Fibroblast of the conjunctiva (primary cell): Measurements from ENCODE around the gene HS6ST1.

Experiments used
- DNase-seq: peaks from one replicate; pipeline ENCODE4 v3.0.0-alpha.2; 2010; ENCODE audit warnings: low read depth

Gene HS6ST1

DNA sequence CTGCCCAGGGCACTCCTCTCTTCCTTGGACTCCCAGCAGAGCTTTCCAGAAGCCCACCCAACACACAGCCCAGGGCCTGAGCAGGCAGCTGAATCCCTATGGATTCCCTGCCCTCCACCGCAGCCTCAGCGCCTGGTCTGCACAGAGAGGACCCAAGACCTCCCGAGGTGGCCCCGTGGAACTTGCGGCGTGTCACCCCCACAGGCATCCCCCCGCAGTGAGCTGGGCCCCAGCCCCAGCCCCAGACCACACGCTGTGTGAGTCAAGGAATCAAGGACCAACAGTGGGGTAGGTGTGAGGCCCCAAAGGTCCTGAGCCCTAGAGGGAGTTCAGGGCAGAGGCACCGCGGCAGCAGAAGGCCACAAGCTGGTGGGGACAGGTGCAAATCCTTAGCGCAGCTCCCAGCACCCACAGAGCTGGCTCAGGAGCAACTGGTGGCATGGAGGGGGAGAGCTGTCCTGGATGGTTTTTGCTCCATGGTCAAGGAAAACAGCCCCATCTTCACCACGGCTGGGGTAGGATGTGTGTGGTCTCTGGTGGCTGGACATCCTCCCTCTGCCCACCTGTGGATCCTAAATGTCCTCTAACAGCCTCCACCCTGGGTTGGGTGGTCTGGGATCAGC, 8.5 kb downstream of the HS6ST1 start:
- no peak for DNase-seq

DNA sequence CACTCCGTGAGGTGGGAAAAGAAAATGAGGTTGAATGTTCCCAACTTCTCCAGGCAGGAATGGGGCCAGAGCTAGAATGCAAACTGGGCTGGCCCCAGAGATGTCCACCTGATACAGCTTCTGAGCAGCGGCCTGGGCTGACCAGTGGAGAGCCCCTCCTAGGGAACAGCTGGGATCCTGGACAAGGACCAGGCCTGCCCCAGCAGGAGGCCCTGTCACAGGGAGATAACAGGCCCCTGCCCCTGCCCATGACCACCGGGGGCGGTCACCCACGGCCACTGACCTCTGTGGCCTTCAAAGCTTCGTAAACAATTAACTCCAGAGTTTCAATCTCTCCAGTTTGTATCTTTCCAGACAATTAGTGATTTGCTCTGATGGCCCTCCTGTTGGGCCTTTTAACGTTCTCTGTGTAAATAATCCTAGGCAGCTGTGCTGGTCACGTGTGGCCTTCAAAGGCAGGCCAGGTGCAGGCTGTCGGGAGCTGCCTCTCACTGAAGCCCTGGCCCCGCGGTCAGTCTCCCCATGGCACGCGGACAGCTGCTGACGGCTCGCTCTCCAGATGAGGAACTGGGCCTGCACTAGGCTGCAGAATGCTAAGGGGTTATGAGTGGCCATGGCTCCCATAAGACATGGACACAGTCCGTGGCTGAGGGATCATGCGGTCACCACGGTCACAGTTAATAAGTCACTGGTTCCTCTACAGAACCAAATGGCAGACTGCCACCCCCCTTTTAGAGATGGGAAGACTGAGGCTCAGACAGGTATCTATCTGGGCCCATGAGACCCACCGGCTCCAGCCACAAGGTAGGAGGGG, 9.2 kb downstream of the HS6ST1 start:
- DNase-seq = no peak

DNA sequence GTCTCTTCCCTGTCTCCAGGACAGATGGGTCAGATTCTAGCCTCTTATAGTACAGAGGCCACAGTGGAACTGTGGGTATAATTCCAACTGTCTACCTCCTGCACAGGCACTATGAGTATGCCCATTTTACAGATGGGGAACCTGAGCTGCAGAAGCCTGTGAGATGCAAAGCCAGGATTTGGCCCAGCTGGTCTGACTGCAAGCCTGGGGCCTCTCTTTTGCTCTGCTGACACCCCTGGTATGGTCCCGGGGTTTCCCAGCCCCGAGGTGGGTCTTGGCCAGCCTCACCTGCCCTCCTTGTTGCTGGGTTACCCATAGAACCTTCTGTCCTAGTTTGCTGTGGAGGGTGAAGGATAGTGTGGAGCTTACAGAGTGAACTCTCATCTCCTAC, 9.8 kb downstream of the HS6ST1 start:
- no peak for DNase-seq

DNA sequence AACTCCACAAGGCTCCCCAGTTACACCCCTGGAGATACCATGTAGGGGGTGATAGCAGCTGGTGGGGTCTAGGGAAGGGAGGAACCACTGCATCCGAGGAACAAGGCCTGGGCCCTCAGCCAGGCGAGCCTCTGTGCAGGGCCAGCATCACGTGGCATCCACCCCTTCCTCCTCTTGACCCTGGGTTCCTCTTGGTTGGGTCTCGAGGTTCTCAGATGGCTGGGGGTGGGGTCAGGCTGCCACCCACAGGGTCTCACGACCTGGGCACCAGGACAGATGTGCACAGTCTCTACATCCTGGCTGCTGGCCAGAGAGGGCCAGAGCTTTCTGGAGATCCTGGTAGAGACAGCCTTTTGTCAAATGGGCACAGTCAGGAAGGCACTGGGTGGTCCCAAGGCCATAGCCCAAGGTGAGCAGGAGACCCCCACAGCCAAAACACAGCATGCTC, 10.4 kb downstream of the HS6ST1 start:
- no peak for DNase-seq

DNA sequence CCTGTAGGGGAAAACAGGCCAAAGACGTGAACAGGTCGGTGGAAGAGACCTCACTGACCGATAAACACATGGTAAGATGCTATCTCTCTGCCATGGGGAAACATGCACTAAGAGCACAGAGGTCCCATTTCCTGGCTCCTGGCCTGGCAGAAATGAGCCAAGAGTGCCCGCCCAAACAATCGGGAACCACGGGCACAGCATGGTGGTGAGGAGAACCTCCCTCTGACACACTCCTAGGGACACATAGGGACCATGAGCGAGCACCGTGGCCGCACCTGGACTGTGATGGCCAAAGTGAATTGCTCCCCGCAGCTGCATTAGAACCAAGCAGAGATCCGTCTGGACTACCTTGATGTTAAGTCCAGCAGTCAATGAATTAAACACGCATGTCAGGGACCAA, 11.1 kb downstream of the HS6ST1 start:
- no peak for DNase-seq

DNA sequence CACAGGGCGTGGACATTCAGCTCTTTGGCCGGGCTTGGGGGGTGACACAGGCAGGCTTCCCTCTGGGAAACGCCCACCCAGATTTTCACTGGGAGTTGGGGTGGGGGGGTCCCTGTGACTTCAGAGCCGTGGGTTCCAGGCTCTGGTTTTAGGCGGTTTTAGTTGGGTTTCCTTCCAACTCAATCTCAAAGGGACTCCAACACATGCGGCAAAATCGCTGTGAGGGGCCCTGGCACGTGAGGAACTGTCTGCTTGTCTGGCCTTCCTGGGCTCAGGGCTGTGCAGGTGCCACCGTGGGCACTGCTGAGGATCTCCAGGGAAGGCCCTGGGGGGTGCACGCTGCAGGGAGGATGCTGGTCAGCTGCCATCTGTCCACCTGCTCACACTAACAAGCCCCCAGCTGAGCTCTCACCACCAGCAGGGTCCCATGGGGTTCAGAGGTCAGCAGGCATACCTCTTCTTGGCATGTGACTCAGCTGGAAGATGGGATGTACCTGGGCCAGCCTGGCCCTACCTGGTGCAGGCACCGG, 11.7 kb downstream of the HS6ST1 start:
- DNase-seq = no peak

DNA sequence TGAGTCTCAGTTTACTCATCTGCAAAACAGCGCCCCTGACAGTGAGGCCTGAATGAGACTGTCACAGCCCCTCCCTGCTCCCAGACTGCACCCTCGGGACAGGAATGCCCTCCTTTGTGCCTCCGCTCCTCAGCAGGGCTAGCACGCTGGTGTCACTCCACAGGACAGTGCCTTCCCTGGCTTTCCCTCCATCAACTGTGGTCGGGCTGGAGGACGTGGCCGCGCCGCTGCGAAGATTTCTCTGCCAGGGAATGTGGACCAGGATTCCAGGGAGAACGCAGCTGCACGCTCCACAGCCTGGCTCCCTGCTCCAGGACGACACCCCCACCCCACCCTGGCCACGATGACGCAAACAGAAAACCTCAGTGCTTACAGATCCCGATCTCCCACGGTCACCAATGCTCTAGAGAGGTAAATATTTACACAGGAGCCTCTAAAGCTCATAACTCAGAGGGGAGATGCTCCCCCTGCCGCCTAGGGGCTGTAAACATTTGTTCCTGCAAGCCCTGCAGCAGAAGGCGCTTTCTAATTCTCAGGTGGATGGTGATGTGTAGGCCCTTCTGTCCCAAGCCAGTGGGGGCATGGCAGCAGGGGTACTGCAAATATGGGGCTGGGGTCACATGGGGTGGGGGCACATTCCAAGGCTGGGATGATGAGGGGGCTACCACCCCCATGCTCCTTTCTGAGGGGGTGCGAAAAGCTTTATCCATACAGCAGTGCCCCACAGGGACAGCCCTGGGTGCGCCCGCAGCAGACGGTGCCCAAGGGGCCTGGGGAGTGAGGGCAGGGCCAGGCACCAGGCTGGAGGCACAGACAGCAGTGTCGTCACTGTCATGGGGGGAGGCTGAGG, 12.4 kb downstream of the HS6ST1 start:
- DNase-seq = peak; percentile 68

DNA sequence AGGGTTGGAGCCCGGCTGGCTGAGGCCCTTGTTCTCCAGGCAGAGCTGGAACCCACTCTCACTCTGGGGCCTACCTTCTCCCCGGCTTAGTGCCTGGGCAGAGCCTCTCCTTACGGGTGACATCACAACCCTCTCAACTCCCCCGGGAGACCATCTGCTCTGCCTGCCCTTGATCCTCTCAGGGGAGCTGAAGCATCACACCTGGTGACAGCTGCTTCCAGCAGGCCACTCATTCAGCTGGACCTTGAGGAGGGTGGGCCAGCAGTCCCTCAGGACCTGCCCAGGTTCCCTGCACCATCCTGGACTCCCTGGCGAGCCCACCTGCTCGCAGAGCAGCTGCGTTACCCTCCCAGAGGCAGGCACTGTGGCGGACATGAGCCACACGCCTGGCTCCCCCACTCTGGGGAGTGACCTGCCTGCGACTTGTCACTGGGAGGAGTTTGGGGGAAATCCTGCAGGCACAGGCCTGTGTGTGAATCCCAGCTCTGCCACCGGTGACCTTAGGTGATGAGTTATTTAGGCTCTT, 13.1 kb downstream of the HS6ST1 start:
- no peak for DNase-seq

DNA sequence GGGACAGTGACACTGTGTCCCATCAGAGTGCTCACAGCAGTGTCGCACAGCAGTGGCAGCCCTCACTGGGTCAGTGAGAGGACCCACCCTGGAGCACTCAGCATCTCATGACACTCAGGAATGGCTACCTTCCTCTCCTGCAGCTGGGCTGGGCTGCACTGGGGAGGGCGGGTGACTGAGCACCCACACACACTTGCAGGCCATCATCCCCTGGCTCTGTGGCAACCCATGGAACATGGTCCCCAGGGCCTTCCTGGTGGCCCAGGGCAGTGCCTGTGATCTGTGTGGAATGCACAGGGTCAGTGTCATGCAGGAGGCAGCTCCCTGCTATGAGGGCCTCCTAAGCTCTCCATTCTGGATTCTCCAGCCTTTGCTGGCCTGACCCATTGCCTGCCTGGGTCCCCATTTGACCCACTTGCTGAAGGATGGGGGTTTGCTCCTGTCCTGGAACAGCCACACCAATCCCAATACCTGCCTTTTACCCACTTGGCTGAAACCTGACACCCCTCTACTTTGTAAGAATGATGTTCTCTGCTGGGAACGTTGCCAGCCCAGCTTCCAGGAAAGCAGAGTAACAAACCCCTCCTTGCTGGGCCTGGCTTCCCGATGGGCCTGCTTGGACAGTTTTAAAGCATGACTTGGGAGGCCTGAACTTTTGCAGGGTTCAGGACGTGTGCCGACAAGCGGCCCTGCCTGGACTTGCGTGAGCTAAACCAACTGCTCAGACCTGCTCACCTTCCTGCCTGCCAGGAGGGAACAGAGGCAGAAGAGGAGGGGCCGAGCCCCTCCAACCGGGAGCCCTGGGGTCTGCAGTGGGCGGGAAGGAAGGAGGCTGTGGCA, 13.7 kb downstream of the HS6ST1 start:
- peak; percentile 95 for DNase-seq

DNA sequence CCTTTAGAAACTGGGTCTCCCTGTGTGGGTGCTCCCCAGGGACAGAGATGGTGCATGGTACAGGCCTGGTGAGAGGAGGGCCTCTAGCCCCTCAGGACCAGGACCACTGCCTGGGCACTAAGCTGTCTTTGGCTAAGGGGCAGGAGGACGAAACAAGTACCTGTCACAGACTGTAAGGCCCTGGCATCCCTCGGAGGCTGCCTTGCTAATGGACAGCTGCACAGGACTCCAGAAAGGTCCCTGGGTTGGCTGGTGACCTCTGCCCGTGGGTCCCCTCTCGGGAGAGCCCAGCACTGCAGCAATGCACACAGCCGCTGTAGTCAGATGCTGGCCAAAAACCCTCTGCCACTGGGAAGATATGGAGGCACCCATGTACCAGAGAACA, 14.3 kb downstream of the HS6ST1 start:
- no peak for DNase-seq

DNA sequence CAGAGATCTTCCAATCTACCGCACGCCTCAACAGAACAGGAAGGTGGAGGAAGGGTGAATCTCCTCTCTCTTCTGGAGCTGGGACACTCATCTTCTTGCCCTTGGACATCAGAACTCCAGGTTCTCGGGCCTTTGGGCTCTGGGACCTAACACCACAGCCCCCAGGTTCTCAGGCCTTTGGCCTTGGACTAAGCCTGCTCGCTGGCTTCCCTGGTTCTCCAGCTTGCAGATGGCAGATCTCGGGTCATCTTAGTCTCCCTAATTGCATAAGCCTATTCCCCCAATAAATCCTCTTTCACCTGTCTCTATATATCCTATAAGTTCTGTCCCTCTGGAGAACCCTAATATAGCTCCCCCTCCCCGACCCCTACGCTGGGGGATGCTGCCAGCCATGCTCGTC, 14.8 kb downstream of the HS6ST1 start:
- no peak for DNase-seq

DNA sequence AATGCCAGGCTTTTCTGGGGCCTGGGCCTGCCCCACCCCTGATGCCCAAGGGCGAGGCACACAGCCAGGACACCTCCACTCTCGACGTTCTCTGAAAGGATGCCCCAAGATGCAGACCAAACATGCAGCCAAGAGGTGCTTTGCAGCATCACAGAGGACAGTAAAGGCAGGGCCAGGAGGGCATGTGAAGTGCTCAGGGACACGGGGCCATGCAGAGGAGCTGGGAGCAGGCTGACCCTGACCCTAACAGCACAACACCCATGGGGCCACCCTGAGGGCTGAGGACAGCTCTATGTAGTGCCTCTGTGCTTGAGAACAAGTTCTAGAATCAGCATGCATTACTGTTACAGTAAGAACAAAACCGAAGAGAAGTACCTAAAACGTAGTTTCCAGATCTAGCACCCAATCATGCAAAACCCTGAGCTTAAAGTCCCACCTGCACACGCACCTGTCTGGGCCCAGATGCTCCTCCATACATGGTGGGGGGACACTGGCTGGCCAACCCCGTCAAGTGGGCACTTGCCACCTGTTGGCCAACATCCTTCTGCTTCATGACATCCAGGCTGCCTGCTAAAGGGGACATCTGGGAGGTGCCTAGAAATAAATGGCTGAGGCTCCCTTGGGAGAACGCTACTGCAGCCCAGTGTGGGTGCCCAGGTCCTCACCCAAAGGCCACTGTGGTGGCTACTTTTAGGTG, 15.4 kb downstream of the HS6ST1 start:
- DNase-seq = no peak

DNA sequence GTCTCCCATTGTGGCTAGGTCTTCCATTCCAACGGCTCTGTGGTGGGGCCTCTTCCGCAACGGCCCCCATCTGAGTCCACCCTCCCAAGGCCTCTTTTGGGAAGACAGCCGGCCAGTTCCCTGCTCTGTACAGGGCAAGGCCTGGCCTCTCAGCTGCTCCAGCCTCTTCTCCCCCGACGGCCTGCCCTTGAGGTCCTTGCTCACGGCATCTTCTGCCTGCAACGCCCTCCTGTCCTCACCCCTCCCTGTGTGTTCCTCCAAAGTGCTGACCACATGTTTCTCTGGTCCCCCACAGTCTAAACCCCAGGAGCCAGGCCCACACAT, 16.0 kb downstream of the HS6ST1 start:
- no peak for DNase-seq

DNA sequence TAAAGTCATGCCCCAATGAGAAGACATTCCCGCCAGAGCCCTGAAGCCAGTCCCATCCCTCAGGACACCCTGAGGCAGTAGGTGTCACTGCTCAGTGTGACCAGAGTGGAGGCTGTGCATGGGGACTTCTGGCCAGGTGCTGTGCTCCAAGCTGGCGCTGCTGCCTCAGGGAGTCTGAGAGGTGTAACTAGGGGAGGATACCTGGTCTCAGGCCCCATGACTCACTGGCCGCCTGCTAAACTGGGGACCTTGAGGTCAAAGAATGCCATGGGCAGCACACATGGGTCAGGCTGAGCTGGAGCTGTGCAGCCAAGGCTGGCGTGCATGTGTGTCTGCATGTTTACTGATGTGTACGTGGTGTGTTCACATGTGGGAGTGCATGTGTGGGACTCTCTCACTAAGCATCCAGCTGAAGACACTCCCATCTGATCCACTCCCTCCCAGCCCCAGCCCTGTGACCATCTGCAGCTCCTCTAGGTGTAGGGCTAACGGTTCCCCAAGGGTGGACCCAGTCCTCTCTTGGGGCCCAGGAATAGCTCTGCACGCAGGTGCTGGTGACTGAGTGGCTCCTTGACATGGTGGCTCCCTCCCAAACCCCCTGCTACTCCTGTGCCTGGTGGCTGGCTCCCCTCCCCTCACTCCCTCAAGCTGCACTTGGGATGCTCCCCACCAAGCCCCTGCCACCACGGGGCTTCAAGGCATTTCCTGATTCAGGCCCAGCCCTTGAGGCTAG, 16.5 kb downstream of the HS6ST1 start:
- DNase-seq = no peak

DNA sequence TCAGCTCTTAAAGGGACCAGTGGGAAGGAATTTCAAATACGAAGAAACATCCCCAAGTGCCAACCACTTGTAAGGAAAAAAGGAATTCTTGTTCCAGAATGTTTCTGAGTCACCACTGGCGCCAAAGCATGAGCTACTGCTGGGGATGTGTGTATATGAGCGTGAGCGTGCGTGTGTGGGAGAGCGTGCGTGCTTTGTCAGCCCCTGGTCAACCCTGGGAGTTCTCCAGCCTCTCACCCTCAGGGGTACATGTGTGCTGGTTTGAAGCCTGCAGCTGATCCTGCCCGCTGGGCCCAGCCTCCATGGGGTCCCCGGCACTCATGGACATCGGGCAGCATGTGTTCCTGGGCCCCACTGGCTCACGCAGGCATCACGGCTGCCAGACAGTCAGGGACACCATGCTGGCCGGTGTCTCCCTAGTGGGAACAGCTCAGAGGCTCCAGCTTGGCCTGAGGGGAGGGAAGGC, 17.1 kb downstream of the HS6ST1 start:
- peak; percentile 43 for DNase-seq

DNA sequence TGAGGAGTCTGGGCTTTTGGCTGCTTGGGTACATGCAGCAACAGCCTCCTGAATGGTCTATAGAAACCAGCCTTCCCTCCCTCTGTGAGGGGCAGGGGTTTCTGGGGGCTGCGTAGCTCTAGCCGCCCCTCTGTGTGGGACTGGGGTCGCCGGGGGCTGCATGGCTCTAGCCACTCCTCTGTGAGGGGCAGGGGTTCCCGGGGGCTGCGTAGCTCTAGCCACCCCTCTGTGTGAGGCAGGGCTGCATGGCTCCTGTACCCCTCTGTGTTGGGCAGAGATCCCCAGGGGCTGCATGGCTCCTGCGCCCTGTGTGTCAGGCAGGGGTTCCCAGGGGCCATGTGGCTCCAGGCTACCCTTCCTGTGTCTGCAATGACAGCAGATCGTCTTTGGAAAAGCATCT, 17.6 kb downstream of the HS6ST1 start:
- DNase-seq = no peak

DNA sequence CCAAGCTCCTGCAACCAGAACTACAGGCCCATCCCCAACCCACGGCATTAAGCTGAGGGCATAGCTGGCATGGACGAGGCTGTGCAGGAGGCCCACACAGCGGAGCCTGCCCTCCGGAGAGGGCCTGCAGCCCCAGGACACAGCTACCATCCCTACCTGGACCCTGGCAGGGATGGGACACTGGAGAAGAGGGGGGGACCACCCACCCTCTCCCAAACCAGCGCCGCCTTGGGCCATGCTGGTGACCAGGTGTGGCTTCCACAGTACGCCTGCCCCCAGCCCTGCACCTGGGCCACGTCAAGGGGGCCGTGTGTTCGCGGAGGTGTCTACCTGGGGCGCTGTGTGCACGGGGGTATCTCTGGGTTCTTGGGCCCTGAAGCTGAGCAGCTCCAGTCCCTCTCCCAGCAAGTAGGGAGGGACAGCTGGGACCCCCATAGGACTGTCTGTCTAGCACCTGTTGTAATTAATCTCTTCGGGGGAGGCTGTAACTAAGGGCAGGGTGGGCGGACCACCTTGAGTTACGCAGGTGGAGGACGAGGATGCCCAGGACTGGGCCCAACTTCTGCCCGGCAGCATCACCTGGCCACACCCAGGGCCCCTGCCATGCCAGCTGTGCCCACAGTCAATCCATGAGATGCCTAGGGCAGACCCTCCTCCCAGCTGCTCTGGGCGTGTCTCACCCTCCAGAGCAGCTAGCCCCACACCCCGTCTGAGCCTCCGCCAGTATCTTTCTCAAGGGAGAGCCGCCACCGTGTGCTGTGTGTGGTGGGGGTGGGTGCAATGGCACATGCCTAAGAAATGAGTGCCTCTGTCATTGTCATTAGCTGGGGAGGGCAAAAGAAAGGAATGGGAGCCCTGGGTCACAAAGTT, 18.3 kb downstream of the HS6ST1 start:
- no peak for DNase-seq

DNA sequence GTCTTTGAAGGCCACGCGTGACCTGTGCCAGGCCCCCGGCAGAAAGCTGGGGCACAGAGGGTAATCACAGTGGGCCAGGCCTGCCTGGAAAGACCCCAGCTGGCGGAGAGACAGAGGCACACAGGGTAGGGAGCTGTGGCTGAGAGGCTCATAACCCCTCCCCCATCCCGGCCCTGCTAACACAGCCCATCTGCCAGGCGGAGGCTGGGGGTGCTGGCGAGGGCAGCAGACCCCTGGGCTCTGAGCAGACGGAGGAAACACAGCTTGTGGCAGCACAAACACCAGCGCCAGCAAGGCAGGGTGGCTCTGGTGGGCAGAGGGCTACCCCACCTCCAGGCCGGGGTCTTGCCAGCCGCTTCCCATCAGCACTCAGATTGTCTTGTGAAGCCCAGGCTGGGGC, 19.0 kb downstream of the HS6ST1 start:
- no peak for DNase-seq

DNA sequence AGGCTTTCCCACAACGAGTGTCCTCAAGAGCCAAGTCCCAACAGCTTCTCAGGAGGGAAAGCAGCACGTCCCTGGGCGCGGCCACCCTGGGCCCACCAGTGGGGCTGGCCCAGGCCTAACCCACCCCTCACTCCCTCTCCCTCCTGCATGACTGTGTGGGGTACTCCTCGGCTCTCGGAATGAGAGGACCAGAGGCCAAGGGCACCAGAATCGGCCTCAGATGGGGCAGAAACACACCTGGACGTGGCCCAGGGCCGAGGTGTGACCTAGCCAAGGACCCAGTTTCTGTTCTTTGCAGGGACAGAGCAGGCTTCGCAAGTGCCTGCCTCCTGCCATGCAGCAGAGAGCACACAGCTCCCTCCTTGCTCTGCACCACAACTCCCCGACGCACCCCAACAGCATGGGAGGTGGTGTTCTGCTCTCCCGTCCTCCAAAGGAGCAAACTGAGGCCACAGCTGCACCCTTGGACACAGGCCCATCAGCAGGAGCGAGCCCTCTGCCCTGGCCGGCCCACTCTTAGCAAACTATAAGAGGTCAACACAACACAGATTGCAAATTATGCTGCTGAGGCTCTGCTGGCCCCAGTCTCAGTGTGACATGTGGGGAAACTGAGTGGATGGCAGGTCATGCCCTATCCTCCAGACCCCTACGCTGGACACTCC, 19.7 kb downstream of the HS6ST1 start:
- no peak for DNase-seq
